Measurements from ENCODE around the gene FGF8.

Gene FGF8

DNA sequence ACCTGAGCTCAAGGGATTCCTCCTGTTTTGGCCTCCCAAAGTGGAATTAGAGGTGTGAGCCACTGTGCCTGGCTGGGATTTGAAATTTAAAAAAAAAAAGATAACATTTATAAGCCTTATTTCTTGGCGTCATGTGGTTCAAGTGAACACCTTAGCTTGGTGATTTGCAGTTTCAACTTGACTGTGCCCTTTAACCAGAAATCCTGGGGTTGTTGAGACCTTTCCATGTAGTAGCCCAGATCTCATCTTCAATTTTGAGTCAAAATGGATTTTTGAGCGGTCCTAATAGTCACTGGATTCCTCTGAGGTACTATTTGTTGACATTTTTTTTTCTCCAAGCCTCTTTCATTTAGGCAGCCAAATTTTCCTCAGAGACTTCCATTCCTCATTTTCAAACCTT, 51.5 kb downstream of the FGF8 start:
- Histone ChIP-seq H3K4me3 (ENCODE audit: low read depth, low read length, poor library complexity, severe bottlenecking) (no peak overlapping the region), H3K4me2 (ENCODE audit: low read length) (no peak overlapping the region), H3K36me3 (ENCODE audit: insufficient read depth, low read length) (no peaks in the 10 kb centered on the region), H3K9ac (ENCODE audit: low read length) (no peak overlapping the region), H3K9me2 (ENCODE audit: low read depth, low read length) (no peaks in the 10 kb centered on the region), H3F3A (ENCODE audit: insufficient read depth, low read length) (no peaks in the 10 kb centered on the region), H2AFZ (ENCODE audit: low read length) (no peak overlapping the region), H4K20me1 (ENCODE audit: insufficient read depth, low read length) (no peaks in the 10 kb centered on the region), H3K79me2 (ENCODE audit: insufficient read depth, low read length) (no peaks in the 10 kb centered on the region), H3K27ac (ENCODE audit: low read depth, low read length, poor library complexity, severe bottlenecking) (no peak overlapping the region), H3K4me1 (ENCODE audit: insufficient read depth, low read length, severe bottlenecking) (no peaks in the 10 kb centered on the region), H3K9me3 (ENCODE audit: low read length) (no peaks in the 10 kb centered on the region), H3K27me3 (ENCODE audit: insufficient read depth, low read length) (no peaks in the 10 kb centered on the region)
- TF ChIP-seq EZH2 (IDR thresholded peaks at IDR 0.05; ENCODE audit: borderline replicate concordance, low read length), result no peak
- TF ChIP-seq, protein P1, sequence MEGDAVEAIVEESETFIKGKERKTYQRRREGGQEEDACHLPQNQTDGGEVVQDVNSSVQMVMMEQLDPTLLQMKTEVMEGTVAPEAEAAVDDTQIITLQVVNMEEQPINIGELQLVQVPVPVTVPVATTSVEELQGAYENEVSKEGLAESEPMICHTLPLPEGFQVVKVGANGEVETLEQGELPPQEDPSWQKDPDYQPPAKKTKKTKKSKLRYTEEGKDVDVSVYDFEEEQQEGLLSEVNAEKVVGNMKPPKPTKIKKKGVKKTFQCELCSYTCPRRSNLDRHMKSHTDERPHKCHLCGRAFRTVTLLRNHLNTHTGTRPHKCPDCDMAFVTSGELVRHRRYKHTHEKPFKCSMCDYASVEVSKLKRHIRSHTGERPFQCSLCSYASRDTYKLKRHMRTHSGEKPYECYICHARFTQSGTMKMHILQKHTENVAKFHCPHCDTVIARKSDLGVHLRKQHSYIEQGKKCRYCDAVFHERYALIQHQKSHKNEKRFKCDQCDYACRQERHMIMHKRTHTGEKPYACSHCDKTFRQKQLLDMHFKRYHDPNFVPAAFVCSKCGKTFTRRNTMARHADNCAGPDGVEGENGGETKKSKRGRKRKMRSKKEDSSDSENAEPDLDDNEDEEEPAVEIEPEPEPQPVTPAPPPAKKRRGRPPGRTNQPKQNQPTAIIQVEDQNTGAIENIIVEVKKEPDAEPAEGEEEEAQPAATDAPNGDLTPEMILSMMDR (IDR thresholded peaks at IDR 0.05; ENCODE audit: low read length), result no peak

GRCh38 chr10:101723176-101723575, 52.7 kb downstream of the FGF8 start:
- no peak overlapping the region for H2AFZ ChIP-seq (ENCODE audit: low read length)

GRCh38 chr10:101721806-101722205, 54.1 kb downstream of the FGF8 start:
- H3K9me3 ChIP-seq (ENCODE audit: low read length), result no peaks in the 10 kb centered on the region
- no peaks in the 10 kb centered on the region for H3K9me2 ChIP-seq (ENCODE audit: low read depth, low read length)
- no peaks in the 10 kb centered on the region for H3F3A ChIP-seq (ENCODE audit: insufficient read depth, low read length)
- no peak overlapping the region for H3K4me2 ChIP-seq (ENCODE audit: low read length)
- no peak overlapping the region for H2AFZ ChIP-seq (ENCODE audit: low read length)
- H3K9ac ChIP-seq (ENCODE audit: low read length), result no peak overlapping the region
- no peak overlapping the region for H3K4me3 ChIP-seq (ENCODE audit: low read depth, low read length, poor library complexity, severe bottlenecking)
- H3K27ac ChIP-seq (ENCODE audit: low read depth, low read length, poor library complexity, severe bottlenecking), result no peak overlapping the region
- H3K79me2 ChIP-seq (ENCODE audit: insufficient read depth, low read length), result no peaks in the 10 kb centered on the region
- no peaks in the 10 kb centered on the region for H3K36me3 ChIP-seq (ENCODE audit: insufficient read depth, low read length)
- TF ChIP-seq EZH2 (IDR thresholded peaks at IDR 0.05; ENCODE audit: borderline replicate concordance, low read length), result no peak
- TF ChIP-seq, protein P1 (IDR thresholded peaks at IDR 0.05; ENCODE audit: low read length), result no peak
- no peaks in the 10 kb centered on the region for H3K4me1 ChIP-seq (ENCODE audit: insufficient read depth, low read length, severe bottlenecking)
- H3K27me3 ChIP-seq (ENCODE audit: insufficient read depth, low read length), result no peaks in the 10 kb centered on the region
- H4K20me1 ChIP-seq (ENCODE audit: insufficient read depth, low read length), result no peaks in the 10 kb centered on the region

More at GRCh38 chr10:101723176-101723575, 52.7 kb downstream of the FGF8 start:
- Histone ChIP-seq H3K4me3 (ENCODE audit: low read depth, low read length, poor library complexity, severe bottlenecking) (no peak overlapping the region), H3K79me2 (ENCODE audit: insufficient read depth, low read length) (no peaks in the 10 kb centered on the region), H3K36me3 (ENCODE audit: insufficient read depth, low read length) (no peaks in the 10 kb centered on the region), H3F3A (ENCODE audit: insufficient read depth, low read length) (no peaks in the 10 kb centered on the region), H3K9me3 (ENCODE audit: low read length) (no peaks in the 10 kb centered on the region), H3K9me2 (ENCODE audit: low read depth, low read length) (no peaks in the 10 kb centered on the region), H3K4me1 (ENCODE audit: insufficient read depth, low read length, severe bottlenecking) (no peaks in the 10 kb centered on the region), H3K4me2 (ENCODE audit: low read length) (no peak overlapping the region), H4K20me1 (ENCODE audit: insufficient read depth, low read length) (no peaks in the 10 kb centered on the region), H3K9ac (ENCODE audit: low read length) (no peak overlapping the region), H3K27me3 (ENCODE audit: insufficient read depth, low read length) (no peaks in the 10 kb centered on the region), H3K27ac (ENCODE audit: low read depth, low read length, poor library complexity, severe bottlenecking) (no peak overlapping the region)
- TF ChIP-seq, protein P1 (IDR thresholded peaks at IDR 0.05; ENCODE audit: low read length), result no peak
- TF ChIP-seq EZH2 (IDR thresholded peaks at IDR 0.05; ENCODE audit: borderline replicate concordance, low read length), result no peak
